Activated T-cell treated with anti-CD3 and anti-CD28 coated beads, Interleukin-2, amount 50 U/mL, for 72 hours (primary cell): ENCODE results near the gene MED25. TPM values are rescaled to one million over a fixed set of nuclear protein-coding genes. Genes with fewer than 3 reads are reported as not detected.

Experiments
- ATAC-seq, 2 donors: fragments of 150-1000 bp; cut with Tn5 transposase; replicated peaks in 1 of 2; 2 replicates each; pipeline ENCODE4 v1.10.0; 2021; ENCODE audit warnings: moderate library complexity in 2 of 2, mild to moderate bottlenecking in 1 of 2
- DNase-seq, 2 donors: peaks; one replicate each; pipeline ENCODE4 v3.0.0; 2021 to 2022; ENCODE audit warnings: mixed read lengths in 1 of 2
- H3K27ac Mint-ChIP-seq: one replicate; pipeline ENCODE4 v1.8.0; 2022; ENCODE audit warnings: mild to moderate bottlenecking, moderate library complexity, mixed read lengths
- H3K27me3 Mint-ChIP-seq: one replicate; pipeline ENCODE4 v1.8.0; 2022; ENCODE audit warnings: low read depth, mixed read lengths
- H3K36me3 Mint-ChIP-seq, 2 donors: one replicate each; pipeline ENCODE4 v1.8.0; 2022; ENCODE audit warnings: mixed read lengths in 2 of 2, mild to moderate bottlenecking in 1 of 2; ENCODE audit not compliant: insufficient read depth in 2 of 2
- H3K4me1 Mint-ChIP-seq: one replicate; pipeline ENCODE4 v1.8.0; 2022; ENCODE audit warnings: low read depth, mixed read lengths
- H3K4me3 Mint-ChIP-seq, 2 donors: one replicate each; pipeline ENCODE4 v1.8.0; 2022; ENCODE audit warnings: mild to moderate bottlenecking in 2 of 2, mixed read lengths in 2 of 2, moderate library complexity in 2 of 2
- H3K9me3 Mint-ChIP-seq, 2 donors: one replicate each; pipeline ENCODE4 v1.8.0; 2022; ENCODE audit warnings: mixed read lengths in 2 of 2
- total RNA-seq, 2 donors: library from RNA; stranded (reverse); gene quantifications; one replicate each; pipeline ENCODE4 v1.2.3, GENCODE V29; 2022

MED25 gene
- total RNA-seq, 2 donors from 2014 or later: 47.0 to 50.2 TPM

- Mint-ChIP-seq H3K4me3 (no peak overlapping the region), H3K27ac (no peak overlapping the region), H3K27me3 (no peaks in the 10 kb centered on the region), H3K36me3 (peaks cover 12 to 13% of the 10 kb centered on the region in 2 donors), H3K9me3 (no peaks in the 10 kb centered on the region), H3K4me1 (peaks cover 33% of the 10 kb centered on the region)
- ATAC-seq (no peak), DNase-seq (no peak)
Observed at GRCh38 chr19:49862391-49863253, 44.5 kb downstream of the MED25 start.

DNA sequence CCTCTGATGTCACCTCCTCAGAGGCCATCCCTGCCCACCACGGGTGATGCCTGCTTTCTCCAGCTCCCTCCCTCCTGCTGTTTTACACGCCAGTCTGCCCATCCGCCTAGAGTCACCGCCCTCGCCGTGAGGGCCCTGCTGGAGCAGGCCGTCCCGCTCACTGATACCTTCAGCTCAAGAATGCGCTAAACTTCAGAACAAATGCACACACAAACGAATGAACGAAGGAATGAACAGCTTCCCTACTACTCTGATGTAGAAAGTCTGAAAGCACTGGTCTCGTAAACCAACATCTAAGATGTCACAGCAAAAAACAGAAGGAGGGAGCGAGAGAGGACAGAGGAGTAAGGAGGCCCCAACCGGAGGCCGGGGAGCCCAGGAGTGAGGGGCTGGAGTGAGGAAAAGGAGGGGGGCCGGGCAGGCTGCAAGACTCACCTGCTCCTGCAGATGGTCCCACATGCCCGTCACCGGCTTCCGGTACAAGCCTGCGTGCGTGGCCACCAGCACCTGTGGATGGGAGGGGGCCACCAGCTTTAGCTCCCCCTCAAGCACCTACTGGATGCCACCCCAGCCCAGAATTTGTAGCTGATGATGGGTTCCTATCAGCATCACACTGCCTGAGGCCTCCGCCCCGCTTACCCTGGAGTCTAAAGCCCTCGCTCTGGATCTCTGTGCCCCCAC lies 45.3 kb downstream of the MED25 start:
- Mint-ChIP-seq H3K4me1 (peaks cover 33% of the 10 kb centered on the region), H3K27me3 (no peaks in the 10 kb centered on the region), H3K27ac (no peak overlapping the region), H3K4me3 (no peak overlapping the region), H3K36me3 (peaks cover 12 to 13% of the 10 kb centered on the region in 2 donors), H3K9me3 (no peaks in the 10 kb centered on the region)
- ATAC-seq: no peak
- no peak for DNase-seq

DNA sequence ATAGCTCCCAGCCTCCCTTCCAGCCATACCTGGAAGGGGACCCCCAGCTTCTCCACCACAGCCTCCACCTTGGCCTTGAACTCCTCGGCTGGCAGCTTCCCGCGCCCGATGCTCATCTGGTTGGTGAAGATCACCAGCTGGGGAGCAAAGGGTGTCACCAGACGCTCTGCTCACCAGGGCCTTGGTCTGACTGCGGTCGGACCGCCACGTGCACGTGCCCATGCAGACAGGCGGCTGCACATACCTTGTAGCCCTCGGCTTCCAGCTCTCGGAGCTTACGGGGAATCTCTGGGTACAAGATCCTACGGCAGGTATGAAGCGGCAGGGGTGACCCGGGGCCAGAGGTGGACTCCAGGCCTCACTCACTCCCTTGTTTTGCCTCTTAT lies 45.8 kb downstream of the MED25 start:
- Mint-ChIP-seq H3K4me3 (no peak overlapping the region), H3K36me3 (peaks cover 12 to 13% of the 10 kb centered on the region in 2 donors), H3K4me1 (peaks cover 33% of the 10 kb centered on the region), H3K27ac (no peak overlapping the region), H3K27me3 (no peaks in the 10 kb centered on the region), H3K9me3 (no peaks in the 10 kb centered on the region)
- ATAC-seq: no peak
- no peak for DNase-seq

DNA sequence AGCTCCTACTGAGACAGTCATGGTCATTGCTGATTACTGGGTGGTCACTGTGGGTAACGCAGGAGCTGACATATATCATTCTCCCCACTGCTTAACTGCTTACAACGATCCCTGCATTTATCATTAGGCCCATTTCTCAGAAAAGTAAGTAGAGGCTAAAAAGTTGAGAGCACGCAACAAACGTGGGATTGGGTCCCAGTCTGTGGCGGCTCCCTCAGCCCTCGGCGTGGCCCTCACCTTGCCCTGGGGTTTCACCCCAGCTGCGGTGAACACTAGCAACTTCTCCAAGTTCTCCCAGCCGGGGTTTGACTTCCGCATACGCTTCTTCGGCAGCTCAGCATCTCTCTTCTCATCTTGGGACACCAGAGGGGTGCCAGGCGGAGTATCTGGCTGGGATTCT lies 46.8 kb downstream of the MED25 start:
- H3K4me3 Mint-ChIP-seq: no peak overlapping the region
- no peak overlapping the region for H3K27ac Mint-ChIP-seq
- DNase-seq: no peak
- H3K36me3 Mint-ChIP-seq: peaks cover 12 to 13% of the 10 kb centered on the region in 2 donors
- ATAC-seq: no peak
- H3K4me1 Mint-ChIP-seq: peaks cover 33% of the 10 kb centered on the region
- H3K9me3 Mint-ChIP-seq: no peaks in the 10 kb centered on the region
- no peaks in the 10 kb centered on the region for H3K27me3 Mint-ChIP-seq

- Mint-ChIP-seq H3K9me3 (no peaks in the 10 kb centered on the region), H3K4me3 (no peak within 1 kb of the TSS), H3K36me3 (peaks cover 10 to 13% of the 10 kb centered on the region in 2 donors), H3K27ac (peak within 1 kb of the TSS; percentile 92), H3K4me1 (peaks cover 46% of the 10 kb centered on the region), H3K27me3 (no peaks in the 10 kb centered on the region)
- ATAC-seq (peak; percentile 56 to 62), DNase-seq (peak; percentile 92 to 93)
Observed at GRCh38 chr19:49866933-49867782, 49.1 kb downstream of the MED25 start, which contains the start of gene PNKP. PNKP (minus strand) TSS chr19:49867576; CDS start chr19:49867204, 372 bp downstream.

DNA sequence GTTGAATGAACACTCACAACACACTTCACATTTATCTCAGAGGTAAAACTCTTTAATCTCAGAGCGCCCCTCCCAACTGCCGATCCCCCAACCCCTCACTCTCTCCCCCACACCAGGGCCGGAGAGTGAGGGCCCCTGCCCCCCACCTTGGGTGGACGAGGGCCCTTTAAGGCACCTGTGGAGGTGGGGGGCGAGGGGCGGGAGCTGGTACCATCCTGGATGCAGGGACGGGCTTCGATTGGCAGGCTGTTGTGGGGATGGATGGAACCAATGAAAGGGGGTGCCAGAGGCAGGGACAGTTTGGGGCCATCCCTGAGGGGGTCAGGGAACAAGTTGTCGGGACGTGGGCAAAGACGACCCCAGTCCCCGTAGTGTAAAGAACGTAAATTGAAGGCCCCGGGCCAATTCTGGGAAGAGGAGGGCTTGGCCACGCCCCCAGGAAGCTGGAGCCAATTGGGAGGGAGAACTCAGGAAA lies 51.0 kb downstream of the MED25 start:
- peak overlapping the region; percentile 19 for H3K27ac Mint-ChIP-seq
- H3K9me3 Mint-ChIP-seq: no peaks in the 10 kb centered on the region
- peaks cover 44% of the 10 kb centered on the region for H3K4me1 Mint-ChIP-seq
- no peak overlapping the region for H3K4me3 Mint-ChIP-seq
- peaks cover 8 to 11% of the 10 kb centered on the region in 2 donors for H3K36me3 Mint-ChIP-seq
- no peaks in the 10 kb centered on the region for H3K27me3 Mint-ChIP-seq
- ATAC-seq (peak; percentile 9 to 18), DNase-seq (no peak)

- H3K4me3 Mint-ChIP-seq: no peak overlapping the region
- H3K27me3 Mint-ChIP-seq: no peaks in the 10 kb centered on the region
- H3K9me3 Mint-ChIP-seq: no peaks in the 10 kb centered on the region
- peak overlapping the region; percentile 77 for H3K27ac Mint-ChIP-seq
- DNase-seq (peak; percentile 90 to 92), ATAC-seq (peak; percentile 78 to 81)
- H3K36me3 Mint-ChIP-seq: peaks cover 2 to 10% of the 10 kb centered on the region in 2 donors
- peaks cover 42% of the 10 kb centered on the region for H3K4me1 Mint-ChIP-seq
Observed at GRCh38 chr19:49869484-49870308, 51.6 kb downstream of the MED25 start.

DNA sequence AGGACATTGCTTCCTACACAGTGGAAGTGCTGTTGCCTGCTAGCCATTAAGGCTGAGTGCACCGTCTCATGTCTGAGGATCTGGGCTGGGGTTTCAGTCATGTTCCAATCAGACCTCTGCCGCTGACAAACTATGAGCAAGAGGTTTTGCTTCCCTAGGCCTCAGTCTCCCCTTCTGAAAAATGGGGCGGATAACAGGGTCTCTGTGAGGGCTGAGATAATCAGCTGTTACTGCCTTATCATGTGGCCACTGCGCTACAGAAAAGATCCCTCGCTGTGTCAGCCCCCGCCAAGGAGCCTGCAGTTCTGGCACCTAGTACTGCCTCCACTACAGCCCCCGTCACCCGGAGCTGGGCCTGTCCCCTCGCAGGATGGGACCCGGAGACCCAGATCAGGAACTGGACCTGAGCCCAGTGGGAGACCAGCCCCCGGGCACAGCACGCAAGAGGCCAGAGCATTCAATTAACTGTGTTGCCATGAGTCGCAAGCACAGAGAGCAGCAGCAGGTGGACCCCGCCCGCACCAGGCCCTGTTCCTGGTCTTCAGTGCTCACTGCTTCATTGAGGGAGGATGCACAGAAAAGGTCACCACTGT lies 52.3 kb downstream of the MED25 start:
- Mint-ChIP-seq H3K27me3 (no peaks in the 10 kb centered on the region), H3K27ac (peak overlapping the region; percentile 77), H3K4me3 (no peak overlapping the region), H3K4me1 (peaks cover 42% of the 10 kb centered on the region), H3K36me3 (peaks cover 1 to 10% of the 10 kb centered on the region in 2 donors), H3K9me3 (no peaks in the 10 kb centered on the region)
- no peak for ATAC-seq
- DNase-seq: no peak

DNA sequence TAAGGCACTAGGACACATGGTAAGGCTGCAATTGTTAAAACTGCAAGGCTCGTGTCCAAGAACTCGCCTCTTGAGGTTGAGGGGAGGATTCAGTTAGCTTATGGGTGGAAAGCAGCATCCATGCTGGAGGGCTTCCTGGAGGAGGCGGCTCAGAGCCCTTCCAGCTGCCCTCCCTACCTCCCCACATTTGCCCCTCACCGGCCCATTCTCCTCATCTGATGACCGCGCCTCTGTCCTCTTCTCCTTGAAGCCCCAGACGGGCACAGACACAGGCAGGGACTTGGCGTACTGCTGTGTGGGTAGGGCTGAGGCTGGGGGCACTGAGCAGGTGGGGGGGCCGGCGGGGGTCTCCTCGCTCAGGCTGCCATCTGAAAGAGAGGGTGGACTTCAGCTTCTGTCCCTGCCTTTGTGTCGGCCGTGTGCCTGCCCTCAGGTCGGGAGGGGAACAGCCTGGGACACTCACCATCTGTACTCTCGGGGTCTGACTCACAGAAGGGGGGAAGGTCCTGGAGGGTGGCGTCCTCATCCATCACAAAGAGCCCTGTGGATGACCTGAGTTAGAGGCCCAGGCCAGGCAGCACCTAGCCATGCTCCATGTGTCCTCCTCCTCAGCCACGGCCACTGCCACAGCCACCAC lies 53.4 kb downstream of the MED25 start:
- Mint-ChIP-seq H3K4me1 (peaks cover 37% of the 10 kb centered on the region), H3K36me3 (peaks cover 1 to 7% of the 10 kb centered on the region in 2 donors), H3K27me3 (no peaks in the 10 kb centered on the region), H3K4me3 (peak overlapping the region; percentile 3 to 12), H3K27ac (no peak overlapping the region), H3K9me3 (no peaks in the 10 kb centered on the region)
- ATAC-seq (no peak), DNase-seq (no peak)

- ATAC-seq (no peak), DNase-seq (no peak)
- H3K4me1 Mint-ChIP-seq: peaks cover 32% of the 10 kb centered on the region
- H3K4me3 Mint-ChIP-seq: peak overlapping the region in 1 of 2 donors; percentile 3
- H3K9me3 Mint-ChIP-seq: no peaks in the 10 kb centered on the region
- no peaks in the 10 kb centered on the region for H3K27me3 Mint-ChIP-seq
- H3K27ac Mint-ChIP-seq: peak overlapping the region; percentile 35
- H3K36me3 Mint-ChIP-seq: peaks cover 0 to 4% of the 10 kb centered on the region in 2 donors
Observed at GRCh38 chr19:49872245-49873128, 54.4 kb downstream of the MED25 start.

DNA sequence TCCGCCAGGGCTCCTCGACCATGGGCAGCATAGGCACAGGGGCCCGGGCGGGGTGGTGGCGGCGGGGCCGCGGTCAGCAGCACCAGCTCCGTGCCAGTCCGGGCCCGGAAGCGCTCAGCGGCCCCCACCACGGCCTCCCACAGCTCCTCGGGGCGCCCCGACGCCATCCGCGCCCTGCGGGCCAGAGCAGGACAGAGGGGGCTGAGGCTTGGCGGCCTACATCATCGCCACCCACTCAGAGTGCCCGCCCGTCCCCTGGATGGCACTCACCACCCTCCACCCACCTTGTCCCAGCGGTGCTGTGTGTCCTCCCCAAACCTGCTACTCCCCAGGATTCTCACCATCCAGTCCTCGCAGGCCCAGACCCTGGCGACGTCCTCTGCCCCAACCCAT lies 55.0 kb downstream of the MED25 start:
- peaks cover 0 to 5% of the 10 kb centered on the region in 2 donors for H3K36me3 Mint-ChIP-seq
- H3K27me3 Mint-ChIP-seq: no peaks in the 10 kb centered on the region
- DNase-seq (no peak), ATAC-seq (no peak)
- no peak overlapping the region for H3K27ac Mint-ChIP-seq
- no peaks in the 10 kb centered on the region for H3K9me3 Mint-ChIP-seq
- no peak overlapping the region for H3K4me3 Mint-ChIP-seq
- H3K4me1 Mint-ChIP-seq: peaks cover 35% of the 10 kb centered on the region
